Measurements from ENCODE around the gene PAMR1.

- TF ChIP-seq POLR2A (IDR thresholded peaks at IDR 0.05; ENCODE audit: low read length) (no peak), GATA1 (IDR thresholded peaks at IDR 0.05; ENCODE audit: low read depth, low read length) (no peak)
Measured at GRCh38 chr11:35540526-35540925, 15.1 kb upstream of the PAMR1 start.

Data from erythroblast (primary cell).